Keratinocyte (primary cell): ENCODE measurements around the gene TRPC4AP. TPM values are rescaled to one million over a fixed set of nuclear protein-coding genes. Genes with fewer than 3 reads are reported as not detected.

ENCODE experiments used
- DNase-seq: peaks from one replicate; pipeline ENCODE4 v3.0.0-alpha.2; 2011; ENCODE audit warnings: low read depth, missing footprints, low spot score
- FAIRE-seq: peaks from 2 replicates; lab custom pipeline; 2011; peaks lifted over from hg19 to GRCh38; lab: Jason Lieb, UNC
- H2AFZ ChIP-seq: 2 replicates; pipeline ENCODE4 v1.6.0; 2012; ENCODE audit warnings: low read length, control low read depth, inconsistent platforms; ENCODE audit not compliant: control insufficient read depth
- H3K27ac ChIP-seq: 2 replicates; pipeline ENCODE4 v1.5.1; 2011; ENCODE audit warnings: low read length; ENCODE audit not compliant: control insufficient read depth, insufficient read depth
- H3K27me3 ChIP-seq: 3 replicates; pipeline ENCODE4 v1.6.0; 2011; ENCODE audit warnings: low read length; ENCODE audit not compliant: control insufficient read depth, insufficient read depth; ENCODE audit errors: extremely low read depth
- H3K36me3 ChIP-seq, 2 experiments: 2 replicates in 1 of 2; 3 replicates in 1 of 2; pipeline ENCODE4 v1.5.1; 2011; ENCODE audit warnings: low read length in 2 of 2, mild to moderate bottlenecking in 1 of 2; ENCODE audit not compliant: control insufficient read depth in 2 of 2, insufficient read depth in 2 of 2; ENCODE audit errors: extremely low read depth in 1 of 2
- H3K4me1 ChIP-seq: 3 replicates; pipeline ENCODE4 v1.5.1; 2011; ENCODE audit warnings: low read length; ENCODE audit not compliant: control insufficient read depth, insufficient read depth; ENCODE audit errors: extremely low read depth
- H3K4me2 ChIP-seq: 3 replicates; pipeline ENCODE4 v1.6.0; 2011; ENCODE audit warnings: low read depth, low read length; ENCODE audit not compliant: control insufficient read depth, insufficient read depth; ENCODE audit errors: extremely low read depth
- H3K4me3 ChIP-seq, 3 experiments: fragments of 200-600 bp in 1 of 3; sonication (generic) in 1 of 3; 2 replicates in 2 of 3; 3 replicates in 1 of 3; pipeline ENCODE4 v1.5.1; 2011 to 2016; ENCODE audit warnings: low read length in 3 of 3, mild to moderate bottlenecking in 3 of 3, control low read depth in 2 of 3, inconsistent platforms in 1 of 3, low read depth in 1 of 3, mixed read lengths in 1 of 3, mixed run types in 1 of 3, moderate library complexity in 1 of 3; ENCODE audit not compliant: control insufficient read depth in 2 of 3, insufficient read depth in 2 of 3; ENCODE audit errors: extremely low read depth in 1 of 3
- H3K79me2 ChIP-seq: 2 replicates; pipeline ENCODE4 v1.6.0; 2012; ENCODE audit warnings: low read length; ENCODE audit not compliant: control insufficient read depth, insufficient read depth
- H3K9ac ChIP-seq: 3 replicates; pipeline ENCODE4 v1.6.0; 2011; ENCODE audit warnings: low read length; ENCODE audit not compliant: control insufficient read depth, insufficient read depth; ENCODE audit errors: extremely low read depth
- H3K9me1 ChIP-seq: 3 replicates; pipeline ENCODE4 v1.6.0; 2011; ENCODE audit warnings: low read length; ENCODE audit not compliant: control insufficient read depth, insufficient read depth; ENCODE audit errors: extremely low read depth
- H3K9me3 ChIP-seq: 2 replicates; pipeline ENCODE4 v1.5.1; 2012; ENCODE audit warnings: low read depth, low read length; ENCODE audit not compliant: control insufficient read depth
- H4K20me1 ChIP-seq: 3 replicates; pipeline ENCODE4 v1.6.0; 2011; ENCODE audit warnings: low read length; ENCODE audit not compliant: control insufficient read depth, insufficient read depth; ENCODE audit errors: extremely low read depth
- EZH2 ChIP-seq: IDR thresholded peaks from one replicate; pipeline ENCODE4 v1.6.1; 2012; ENCODE audit warnings: inconsistent platforms, mild to moderate bottlenecking, low read length, moderate library complexity
- dilution Hi-C: fragments of 300-500 bp; cut with MboI; formaldehyde crosslinking; loops from one replicate; pipeline ENCODE4 v1.7.0; 2020; ENCODE audit warnings: low sequenced_read_pairs; ENCODE audit not compliant: extremely low pct_ligation_motif_present
- polyA plus RNA-seq, 5 experiments: library from polyadenylated mRNA; depleted of rRNA in 3 of 5; stranded (reverse) in 3 of 5; stranded (forward) in 1 of 5; unstranded in 1 of 5; fragments of >200 nt; gene quantifications; 1 replicate in 1 of 5; 2 replicates in 3 of 5; 3 replicates in 1 of 5; pipeline versions ENCODE4 v1.2.1 to v1.2.3, GENCODE V29; 2011 to 2012; ENCODE audit warnings: missing spikeins in 2 of 5, low read depth in 1 of 5, low replicate concordance in 1 of 5
- TF ChIP-seq, protein P1 (sequence below), 3 experiments: IDR thresholded peaks in 1 of 3; conservative IDR thresholded peaks in 1 of 3; optimal IDR thresholded peaks in 1 of 3; 2 replicates in 2 of 3; 3 replicates in 1 of 3; pipeline versions ENCODE3 to v1.5.1; 2011; ENCODE audit warnings: low read length in 3 of 3, mild to moderate bottlenecking in 3 of 3, moderate library complexity in 2 of 3, control low read depth in 1 of 3, inconsistent platforms in 1 of 3; ENCODE audit not compliant: insufficient read depth in 2 of 3; ENCODE audit errors: extremely low read depth in 1 of 3

Gene TRPC4AP
- polyA plus RNA-seq, 1 donor (not counting 4 experiments of a cell fraction or from before 2014, with no cell fraction given), result 53.9 TPM

- Histone ChIP-seq H3K79me2 (no peaks in the 10 kb centered on the region), H3K27me3 (no peaks in the 10 kb centered on the region), H3K9ac (no peak overlapping the region), H4K20me1 (no peaks in the 10 kb centered on the region), H3K4me2 (no peak overlapping the region), H3K4me3 (no peak overlapping the region), H3K9me3 (no peaks in the 10 kb centered on the region), H3K27ac (no peak overlapping the region), H3K4me1 (no peaks in the 10 kb centered on the region), H3K36me3 (peaks cover 15 to 20% of the 10 kb centered on the region in 2 experiments), H3K9me1 (no peaks in the 10 kb centered on the region), H2AFZ (no peak overlapping the region)
- no peak for DNase-seq
- TF ChIP-seq, protein P1, sequence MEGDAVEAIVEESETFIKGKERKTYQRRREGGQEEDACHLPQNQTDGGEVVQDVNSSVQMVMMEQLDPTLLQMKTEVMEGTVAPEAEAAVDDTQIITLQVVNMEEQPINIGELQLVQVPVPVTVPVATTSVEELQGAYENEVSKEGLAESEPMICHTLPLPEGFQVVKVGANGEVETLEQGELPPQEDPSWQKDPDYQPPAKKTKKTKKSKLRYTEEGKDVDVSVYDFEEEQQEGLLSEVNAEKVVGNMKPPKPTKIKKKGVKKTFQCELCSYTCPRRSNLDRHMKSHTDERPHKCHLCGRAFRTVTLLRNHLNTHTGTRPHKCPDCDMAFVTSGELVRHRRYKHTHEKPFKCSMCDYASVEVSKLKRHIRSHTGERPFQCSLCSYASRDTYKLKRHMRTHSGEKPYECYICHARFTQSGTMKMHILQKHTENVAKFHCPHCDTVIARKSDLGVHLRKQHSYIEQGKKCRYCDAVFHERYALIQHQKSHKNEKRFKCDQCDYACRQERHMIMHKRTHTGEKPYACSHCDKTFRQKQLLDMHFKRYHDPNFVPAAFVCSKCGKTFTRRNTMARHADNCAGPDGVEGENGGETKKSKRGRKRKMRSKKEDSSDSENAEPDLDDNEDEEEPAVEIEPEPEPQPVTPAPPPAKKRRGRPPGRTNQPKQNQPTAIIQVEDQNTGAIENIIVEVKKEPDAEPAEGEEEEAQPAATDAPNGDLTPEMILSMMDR (optimal IDR thresholded peaks at IDR 0.05 in 1 of 3, IDR thresholded peaks at IDR 0.05 in 1 of 3, conservative IDR thresholded peaks at IDR 0.05 in 1 of 3; ENCODE audit: extremely low read depth in 1 of 3, insufficient read depth in 2 of 3, low read length in 3 of 3), result no peak
- TF ChIP-seq EZH2, result no peak
- no peak for FAIRE-seq
- dilution Hi-C loops, result no loop called here
Observed at GRCh38 chr20:35049776-35050352, 42.7 kb downstream of the TRPC4AP start.

- no peak overlapping the region for H3K9ac ChIP-seq
- FAIRE-seq, result no peak
- no peaks in the 10 kb centered on the region for H3K9me1 ChIP-seq
- no peak overlapping the region for H3K4me2 ChIP-seq
- no peaks in the 10 kb centered on the region for H3K9me3 ChIP-seq
- no peaks in the 10 kb centered on the region for H3K79me2 ChIP-seq
- TF ChIP-seq, protein P1 (optimal IDR thresholded peaks at IDR 0.05 in 1 of 3, IDR thresholded peaks at IDR 0.05 in 1 of 3, conservative IDR thresholded peaks at IDR 0.05 in 1 of 3; ENCODE audit: extremely low read depth in 1 of 3, insufficient read depth in 2 of 3, low read length in 3 of 3), result no peak
- no peak for TF ChIP-seq EZH2
- H3K27ac ChIP-seq, result no peak overlapping the region
- H3K27me3 ChIP-seq, result no peaks in the 10 kb centered on the region
- H4K20me1 ChIP-seq, result no peaks in the 10 kb centered on the region
- dilution Hi-C loops, result no loop called here
- H3K4me3 ChIP-seq, result no peak overlapping the region
- DNase-seq, result no peak
- peaks cover 16 to 20% of the 10 kb centered on the region in 2 experiments for H3K36me3 ChIP-seq
- no peaks in the 10 kb centered on the region for H3K4me1 ChIP-seq
- H2AFZ ChIP-seq, result no peak overlapping the region
Observed at GRCh38 chr20:35048739-35049138, 43.9 kb downstream of the TRPC4AP start.
